ENCODE results near the gene HECTD2.
"Not testable (repeated sequence)": the region's sequence is repeated elsewhere in the genome, so short reads cannot be mapped to it uniquely, and the experiment has no call there.

The HECTD2 gene

DNA sequence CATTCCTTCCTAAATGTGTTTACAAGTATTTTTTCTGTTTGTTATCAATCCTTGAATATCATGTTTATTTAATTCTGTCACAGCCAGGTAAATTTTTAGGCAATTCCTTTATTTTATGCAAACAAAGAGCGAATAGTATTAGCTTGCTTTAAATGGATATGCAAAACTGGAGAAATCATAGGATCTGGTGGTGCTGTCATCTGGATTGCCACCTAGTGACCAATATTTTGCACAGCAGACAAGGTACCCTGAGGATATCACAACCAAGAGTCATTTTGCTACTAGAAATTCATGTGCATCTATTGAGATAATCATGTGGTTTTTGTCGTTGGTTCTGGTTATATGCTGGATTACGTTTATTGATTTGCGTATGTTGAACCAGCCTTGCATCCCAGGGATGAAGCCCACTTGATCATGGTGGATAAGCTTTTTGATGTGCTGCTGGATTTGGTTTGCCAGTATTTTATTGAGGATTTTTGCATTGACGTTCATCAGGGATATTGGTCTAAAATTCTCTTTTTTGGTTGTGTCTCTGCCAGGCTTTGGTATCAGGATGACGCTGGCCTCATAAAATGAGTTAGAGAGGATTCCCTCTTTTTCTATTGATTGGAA, 40.1 kb upstream of the HECTD2 start:
- not testable (repeated sequence) for H3K27ac ChIP-seq (replicated peaks); DNase-seq (ENCODE audit: low read depth in 1 of 2, low spot score in 1 of 2); H3K4me3 ChIP-seq (replicated peaks; ENCODE audit: insufficient read depth, low read length); H3K27me3 ChIP-seq (ENCODE audit: insufficient read depth, poor library complexity, severe bottlenecking)
- TF ChIP-seq, protein P1, sequence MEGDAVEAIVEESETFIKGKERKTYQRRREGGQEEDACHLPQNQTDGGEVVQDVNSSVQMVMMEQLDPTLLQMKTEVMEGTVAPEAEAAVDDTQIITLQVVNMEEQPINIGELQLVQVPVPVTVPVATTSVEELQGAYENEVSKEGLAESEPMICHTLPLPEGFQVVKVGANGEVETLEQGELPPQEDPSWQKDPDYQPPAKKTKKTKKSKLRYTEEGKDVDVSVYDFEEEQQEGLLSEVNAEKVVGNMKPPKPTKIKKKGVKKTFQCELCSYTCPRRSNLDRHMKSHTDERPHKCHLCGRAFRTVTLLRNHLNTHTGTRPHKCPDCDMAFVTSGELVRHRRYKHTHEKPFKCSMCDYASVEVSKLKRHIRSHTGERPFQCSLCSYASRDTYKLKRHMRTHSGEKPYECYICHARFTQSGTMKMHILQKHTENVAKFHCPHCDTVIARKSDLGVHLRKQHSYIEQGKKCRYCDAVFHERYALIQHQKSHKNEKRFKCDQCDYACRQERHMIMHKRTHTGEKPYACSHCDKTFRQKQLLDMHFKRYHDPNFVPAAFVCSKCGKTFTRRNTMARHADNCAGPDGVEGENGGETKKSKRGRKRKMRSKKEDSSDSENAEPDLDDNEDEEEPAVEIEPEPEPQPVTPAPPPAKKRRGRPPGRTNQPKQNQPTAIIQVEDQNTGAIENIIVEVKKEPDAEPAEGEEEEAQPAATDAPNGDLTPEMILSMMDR (IDR thresholded peaks at IDR 0.05; ENCODE audit: insufficient read depth, low read length): peak; percentile 21

DNA sequence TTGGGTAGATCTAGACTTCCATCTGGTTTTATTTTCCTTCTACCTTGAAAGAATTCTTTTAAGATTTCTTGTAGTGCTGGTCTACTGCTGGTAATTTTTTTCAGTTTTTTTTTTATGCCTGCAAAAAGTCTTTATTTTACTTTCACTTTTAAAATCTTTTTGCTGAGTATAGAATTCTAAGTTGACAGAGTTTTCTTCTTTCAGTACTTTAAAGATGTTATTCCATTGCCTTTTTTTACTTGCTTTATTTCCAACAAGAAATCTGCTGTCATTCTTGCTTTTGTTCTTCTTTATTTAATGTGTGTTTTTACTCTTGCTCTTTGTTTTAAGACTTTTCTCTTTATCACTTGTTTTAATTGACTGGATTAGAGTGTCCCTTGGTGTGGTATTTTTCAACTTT, 36.1 kb upstream of the HECTD2 start:
- TF ChIP-seq GABPA (IDR thresholded peaks at IDR 0.05; ENCODE audit: low read depth) (no peak), POLR2AphosphoS5 (IDR thresholded peaks at IDR 0.05; ENCODE audit: low read depth) (no peak), SPI1 (IDR thresholded peaks at IDR 0.05; ENCODE audit: borderline replicate concordance, low read depth) (no peak)
- TF ChIP-seq, protein P2, sequence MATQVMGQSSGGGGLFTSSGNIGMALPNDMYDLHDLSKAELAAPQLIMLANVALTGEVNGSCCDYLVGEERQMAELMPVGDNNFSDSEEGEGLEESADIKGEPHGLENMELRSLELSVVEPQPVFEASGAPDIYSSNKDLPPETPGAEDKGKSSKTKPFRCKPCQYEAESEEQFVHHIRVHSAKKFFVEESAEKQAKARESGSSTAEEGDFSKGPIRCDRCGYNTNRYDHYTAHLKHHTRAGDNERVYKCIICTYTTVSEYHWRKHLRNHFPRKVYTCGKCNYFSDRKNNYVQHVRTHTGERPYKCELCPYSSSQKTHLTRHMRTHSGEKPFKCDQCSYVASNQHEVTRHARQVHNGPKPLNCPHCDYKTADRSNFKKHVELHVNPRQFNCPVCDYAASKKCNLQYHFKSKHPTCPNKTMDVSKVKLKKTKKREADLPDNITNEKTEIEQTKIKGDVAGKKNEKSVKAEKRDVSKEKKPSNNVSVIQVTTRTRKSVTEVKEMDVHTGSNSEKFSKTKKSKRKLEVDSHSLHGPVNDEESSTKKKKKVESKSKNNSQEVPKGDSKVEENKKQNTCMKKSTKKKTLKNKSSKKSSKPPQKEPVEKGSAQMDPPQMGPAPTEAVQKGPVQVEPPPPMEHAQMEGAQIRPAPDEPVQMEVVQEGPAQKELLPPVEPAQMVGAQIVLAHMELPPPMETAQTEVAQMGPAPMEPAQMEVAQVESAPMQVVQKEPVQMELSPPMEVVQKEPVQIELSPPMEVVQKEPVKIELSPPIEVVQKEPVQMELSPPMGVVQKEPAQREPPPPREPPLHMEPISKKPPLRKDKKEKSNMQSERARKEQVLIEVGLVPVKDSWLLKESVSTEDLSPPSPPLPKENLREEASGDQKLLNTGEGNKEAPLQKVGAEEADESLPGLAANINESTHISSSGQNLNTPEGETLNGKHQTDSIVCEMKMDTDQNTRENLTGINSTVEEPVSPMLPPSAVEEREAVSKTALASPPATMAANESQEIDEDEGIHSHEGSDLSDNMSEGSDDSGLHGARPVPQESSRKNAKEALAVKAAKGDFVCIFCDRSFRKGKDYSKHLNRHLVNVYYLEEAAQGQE (IDR thresholded peaks at IDR 0.05; ENCODE audit: insufficient replicate concordance, low read depth): no peak
- TF ChIP-seq, protein P1 (IDR thresholded peaks at IDR 0.05; ENCODE audit: insufficient read depth, low read length): no peak
- no peak overlapping the region for H3K4me3 ChIP-seq (replicated peaks; ENCODE audit: insufficient read depth, low read length)
- no peak for DNase-seq (ENCODE audit: low read depth in 1 of 2, low spot score in 1 of 2)
- H3K27me3 ChIP-seq (ENCODE audit: insufficient read depth, poor library complexity, severe bottlenecking): peaks cover 3% of the 10 kb centered on the region
- no peak overlapping the region for H3K27ac ChIP-seq (replicated peaks)

DNA sequence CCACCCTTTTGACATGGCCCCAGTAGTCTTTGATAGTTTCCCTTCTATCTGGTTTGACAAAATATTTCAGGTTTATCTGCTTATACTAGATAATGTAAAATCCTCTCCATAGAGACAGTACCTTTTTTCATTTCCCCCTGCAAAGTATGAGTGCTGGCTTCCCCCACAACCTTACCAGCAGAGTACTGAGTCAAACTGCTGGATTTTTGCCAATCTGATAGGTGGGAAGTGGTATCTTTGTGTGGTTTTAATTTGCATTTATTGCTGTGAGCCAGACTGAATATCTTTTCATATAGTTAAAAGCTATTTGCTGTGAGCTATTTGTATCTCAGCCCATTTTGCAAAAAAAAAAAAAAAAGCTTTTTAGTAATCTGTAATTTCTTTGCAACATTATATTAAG, 32.1 kb upstream of the HECTD2 start:
- Histone ChIP-seq H3K27me3 (ENCODE audit: insufficient read depth, poor library complexity, severe bottlenecking) (peaks cover 3% of the 10 kb centered on the region), H3K27ac (replicated peaks) (no peak overlapping the region), H3K4me3 (replicated peaks; ENCODE audit: insufficient read depth, low read length) (no peak overlapping the region)
- TF ChIP-seq, protein P2 (IDR thresholded peaks at IDR 0.05; ENCODE audit: insufficient replicate concordance, low read depth): no peak
- no peak for DNase-seq (ENCODE audit: low read depth in 1 of 2, low spot score in 1 of 2)

DNA sequence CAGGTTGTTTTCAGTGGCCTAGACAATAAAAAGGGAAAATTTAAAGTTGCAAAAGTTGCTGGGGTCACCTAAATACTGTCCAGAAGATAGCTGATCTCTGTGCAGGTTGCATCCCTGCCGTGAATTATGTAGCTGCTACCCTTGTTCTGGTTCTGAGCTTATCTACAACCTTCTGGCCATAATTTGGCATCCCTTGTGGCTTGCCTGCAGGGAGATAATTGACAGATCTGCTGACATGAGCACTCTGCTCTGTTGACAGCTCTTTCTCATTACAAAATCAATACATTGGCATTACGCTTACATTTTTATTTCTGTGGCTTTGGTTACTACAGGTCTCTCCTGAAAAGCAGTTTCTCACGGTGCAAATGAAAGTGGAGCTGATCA, 29.3 kb upstream of the HECTD2 start:
- DNase-seq (ENCODE audit: low read depth in 1 of 2, low spot score in 1 of 2): no peak
- Histone ChIP-seq H3K27me3 (ENCODE audit: insufficient read depth, poor library complexity, severe bottlenecking) (peaks cover 1% of the 10 kb centered on the region), H3K4me3 (replicated peaks; ENCODE audit: insufficient read depth, low read length) (no peak overlapping the region), H3K27ac (replicated peaks) (no peak overlapping the region)
- TF ChIP-seq GABPA (IDR thresholded peaks at IDR 0.05; ENCODE audit: low read depth) (no peak), SPI1 (IDR thresholded peaks at IDR 0.05; ENCODE audit: borderline replicate concordance, low read depth) (no peak), POLR2AphosphoS5 (IDR thresholded peaks at IDR 0.05; ENCODE audit: low read depth) (no peak)
- TF ChIP-seq, protein P1 (IDR thresholded peaks at IDR 0.05; ENCODE audit: insufficient read depth, low read length): no peak
- TF ChIP-seq, protein P2 (IDR thresholded peaks at IDR 0.05; ENCODE audit: insufficient replicate concordance, low read depth): no peak

All from HL-60 (cell line).